SK-N-SH (cell line): ENCODE data around the gene SLC5A11. TPM values are rescaled to one million over a fixed set of nuclear protein-coding genes. Genes with fewer than 3 reads are reported as not detected.

Experiments
- CTCF ChIA-PET: fragments of 300-600, 350-600 bp; formaldehyde crosslinking; extraction: SDS; loops from one replicate; lab custom pipeline; 2021; lab: Yijun Ruan, JAX
- POLR2A ChIA-PET: fragments of 350-600 bp; sonication (Branson Sonifier 250); formaldehyde crosslinking; extraction: SDS; loops from one replicate; lab custom pipeline; 2020; ENCODE audit warnings: antibody characterized with exemption, inconsistent platforms; lab: Yijun Ruan, JAX
- DNase-seq: peaks from one replicate; pipeline ENCODE4 v3.0.0; 2012
- H2AFZ ChIP-seq: fragments of 200-600 bp; sonication (generic); 2 replicates; pipeline ENCODE4 v1.8.1; 2016; ENCODE audit warnings: antibody characterized with exemption, mild to moderate bottlenecking, low read depth
- H3F3A ChIP-seq: fragments of 200-600 bp; sonication (generic); replicated peaks from 2 replicates; pipeline ENCODE3; 2016; ENCODE audit warnings: antibody characterized with exemption, mild to moderate bottlenecking; ENCODE audit not compliant: insufficient read depth
- H3K27ac ChIP-seq, 2 experiments: fragments of 200-500 bp in 1 of 2; fragments of 200-600 bp in 1 of 2; sonication (Bioruptor generic) in 1 of 2; sonication (generic), shearing (Covaris generic) in 1 of 2; 2 replicates each; pipeline versions ENCODE4 v1.5.1 to v1.6.1; 2014 to 2016; ENCODE audit warnings: low read depth in 2 of 2, inconsistent platforms in 1 of 2, low read length in 1 of 2, mild to moderate bottlenecking in 1 of 2, mixed read lengths in 1 of 2
- H3K27me3 ChIP-seq: fragments of 200-600 bp; sonication (generic), shearing (Covaris generic); 2 replicates; pipeline ENCODE4 v1.6.1; 2016; ENCODE audit warnings: mixed run types; ENCODE audit not compliant: insufficient read depth
- H3K36me3 ChIP-seq, 2 experiments: fragments of 200-500 bp in 1 of 2; fragments of 200-600 bp in 1 of 2; sonication (Bioruptor generic) in 1 of 2; sonication (generic) in 1 of 2; replicated peaks in 1 of 2; 2 replicates each; pipeline versions ENCODE3 to v1.5.1; 2014 to 2016; ENCODE audit warnings: low read length in 1 of 2, mild to moderate bottlenecking in 1 of 2; ENCODE audit not compliant: insufficient read depth in 2 of 2, control insufficient read depth in 1 of 2
- H3K4me1 ChIP-seq, 2 experiments: fragments of 200-500 bp in 1 of 2; fragments of 200-600 bp in 1 of 2; sonication (Bioruptor generic) in 1 of 2; sonication (generic), shearing (Covaris generic) in 1 of 2; 2 replicates each; pipeline versions ENCODE4 v1.5.1 to v1.6.1; 2014 to 2016; ENCODE audit warnings: low read depth in 1 of 2, low read length in 1 of 2, mixed run types in 1 of 2; ENCODE audit not compliant: insufficient read depth in 2 of 2, control insufficient read depth in 1 of 2
- H3K4me2 ChIP-seq: fragments of 200-600 bp; sonication (generic), shearing (Covaris generic); 2 replicates; pipeline ENCODE4 v1.6.1; 2017; ENCODE audit warnings: mixed run types
- H3K4me3 ChIP-seq, 2 experiments: fragments of 200-500 bp in 1 of 2; fragments of 200-600 bp in 1 of 2; sonication (Bioruptor generic) in 1 of 2; sonication (generic), shearing (Covaris generic) in 1 of 2; 2 replicates each; pipeline versions ENCODE4 v1.5.1 to v1.8.1; 2014 to 2016; ENCODE audit warnings: low read depth in 2 of 2, inconsistent platforms in 1 of 2, low read length in 1 of 2, mild to moderate bottlenecking in 1 of 2, mixed read lengths in 1 of 2, moderate library complexity in 1 of 2
- H3K79me2 ChIP-seq: fragments of 200-600 bp; sonication (generic); 2 replicates; pipeline ENCODE4 v1.8.1; 2017; ENCODE audit warnings: mild to moderate bottlenecking; ENCODE audit not compliant: insufficient read depth
- H3K9ac ChIP-seq: fragments of 200-600 bp; sonication (generic); 2 replicates; pipeline ENCODE4 v1.6.1; 2017; ENCODE audit warnings: mixed run types
- H3K9me2 ChIP-seq: fragments of 200-600 bp; sonication (generic); 2 replicates; pipeline ENCODE4 v1.6.1; 2017; ENCODE audit warnings: mixed run types
- H3K9me3 ChIP-seq: fragments of 200-600 bp; sonication (generic); 2 replicates; pipeline ENCODE4 v1.6.1; 2017; ENCODE audit warnings: mixed run types, mild to moderate bottlenecking, moderate library complexity
- H4K20me1 ChIP-seq: fragments of 200-600 bp; sonication (generic); 2 replicates; pipeline ENCODE4 v1.6.1; 2017; ENCODE audit warnings: mild to moderate bottlenecking, mixed run types; ENCODE audit not compliant: insufficient read depth
- CHD2 ChIP-seq: fragments of 150-350 bp; IDR thresholded peaks from 2 replicates; pipeline ENCODE4 v1.6.1; 2018; ENCODE audit warnings: low read length; ENCODE audit not compliant: partially characterized antibody
- ELF1 ChIP-seq: IDR thresholded peaks from 2 replicates; pipeline ENCODE4 v1.4.0; 2012
- EP300 ChIP-seq, 2 experiments: IDR thresholded peaks; 2 replicates each; pipeline versions ENCODE4 v1.4.0 to v1.6.1; 2012; ENCODE audit warnings: borderline replicate concordance in 1 of 2, low read depth in 1 of 2, low read length in 1 of 2
- FOSL2 ChIP-seq: IDR thresholded peaks from 2 replicates; pipeline ENCODE4 v1.4.0; 2012; ENCODE audit warnings: low read depth, mild to moderate bottlenecking, moderate library complexity, borderline replicate concordance
- JUND ChIP-seq: IDR thresholded peaks from 2 replicates; pipeline ENCODE4 v1.4.0; 2012
- MAX ChIP-seq: IDR thresholded peaks from 2 replicates; pipeline ENCODE4 v1.4.0; 2012; ENCODE audit warnings: low read depth
- RAD21 ChIP-seq: IDR thresholded peaks from 2 replicates; pipeline ENCODE4 v1.6.1; 2012; ENCODE audit warnings: mild to moderate bottlenecking, low read length
- RCOR1 ChIP-seq: fragments of 150-350 bp; IDR thresholded peaks from 2 replicates; pipeline ENCODE4 v1.6.1; 2017; ENCODE audit warnings: antibody characterized with exemption, low read length
- RFX5 ChIP-seq: IDR thresholded peaks from 2 replicates; pipeline ENCODE4 v1.6.1; 2012; ENCODE audit warnings: mild to moderate bottlenecking, improper control_type of control experiment, low read length
- TEAD4 ChIP-seq: IDR thresholded peaks from 2 replicates; pipeline ENCODE4 v1.4.0; 2012; ENCODE audit warnings: mild to moderate bottlenecking, borderline replicate concordance; ENCODE audit not compliant: insufficient read depth
- WGBS: methylation state at CpG from one replicate; pipeline ENCODE4 v1.1.6; 2017; ENCODE audit warnings: low lambda C conversion rate; 5-methylcytosine and 5-hydroxymethylcytosine counted together
- polyA plus RNA-seq, 3 experiments: library from polyadenylated mRNA; depleted of rRNA; stranded (reverse); fragments of >200 nt; gene quantifications; 2 replicates each; pipeline ENCODE4 v1.2.3, GENCODE V29; 2012
- TF ChIP-seq, protein P1 (sequence below): fragments of 150-350 bp; IDR thresholded peaks from 2 replicates; pipeline ENCODE4 v1.6.1; 2016; ENCODE audit warnings: mild to moderate bottlenecking, low read depth, low read length
- TF ChIP-seq, protein P2 (sequence below): IDR thresholded peaks from 2 replicates; pipeline ENCODE4; 2012
- TF ChIP-seq, protein P3 (sequence below): IDR thresholded peaks from 2 replicates; pipeline ENCODE4 v1.6.1; 2012; ENCODE audit warnings: mild to moderate bottlenecking, low read depth, low read length, moderate library complexity

Gene SLC5A11
- polyA plus RNA-seq, 1 of the 3 experiments (the other 2 are of a cell fraction): not detected

DNA sequence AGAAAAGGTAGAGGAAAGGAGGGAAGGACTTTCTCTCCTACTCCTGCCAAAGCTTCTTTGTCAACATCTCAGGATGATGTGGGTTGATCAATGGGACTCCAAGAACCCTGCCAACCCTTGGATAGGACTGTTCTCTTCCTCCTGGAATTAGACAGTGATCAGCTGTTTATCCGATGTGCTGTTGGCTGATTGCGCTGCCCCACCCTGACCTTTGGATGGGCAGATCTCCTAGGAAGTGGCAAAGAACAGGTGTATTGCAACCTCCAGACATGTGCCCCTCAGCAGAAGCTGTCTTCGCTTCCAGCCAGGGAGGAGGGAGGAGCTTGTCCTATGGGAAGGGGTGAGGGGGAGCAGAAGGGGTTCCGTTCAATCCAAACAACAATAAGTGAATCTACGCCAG is 30.5 kb downstream of the SLC5A11 start:
- 80% methylated on average over 5 of the region's 5 CpGs for WGBS
- H3K27ac ChIP-seq: no peak overlapping the region
- TF ChIP-seq EP300 (IDR thresholded peaks at IDR 0.05; ENCODE audit: borderline replicate concordance in 1 of 2, low read depth in 1 of 2, low read length in 1 of 2): no peak
- TF ChIP-seq, protein P1, sequence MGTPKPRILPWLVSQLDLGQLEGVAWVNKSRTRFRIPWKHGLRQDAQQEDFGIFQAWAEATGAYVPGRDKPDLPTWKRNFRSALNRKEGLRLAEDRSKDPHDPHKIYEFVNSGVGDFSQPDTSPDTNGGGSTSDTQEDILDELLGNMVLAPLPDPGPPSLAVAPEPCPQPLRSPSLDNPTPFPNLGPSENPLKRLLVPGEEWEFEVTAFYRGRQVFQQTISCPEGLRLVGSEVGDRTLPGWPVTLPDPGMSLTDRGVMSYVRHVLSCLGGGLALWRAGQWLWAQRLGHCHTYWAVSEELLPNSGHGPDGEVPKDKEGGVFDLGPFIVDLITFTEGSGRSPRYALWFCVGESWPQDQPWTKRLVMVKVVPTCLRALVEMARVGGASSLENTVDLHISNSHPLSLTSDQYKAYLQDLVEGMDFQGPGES: no peak
- TF ChIP-seq RCOR1: no peak
- TF ChIP-seq RFX5: no peak
- TF ChIP-seq, protein P2, sequence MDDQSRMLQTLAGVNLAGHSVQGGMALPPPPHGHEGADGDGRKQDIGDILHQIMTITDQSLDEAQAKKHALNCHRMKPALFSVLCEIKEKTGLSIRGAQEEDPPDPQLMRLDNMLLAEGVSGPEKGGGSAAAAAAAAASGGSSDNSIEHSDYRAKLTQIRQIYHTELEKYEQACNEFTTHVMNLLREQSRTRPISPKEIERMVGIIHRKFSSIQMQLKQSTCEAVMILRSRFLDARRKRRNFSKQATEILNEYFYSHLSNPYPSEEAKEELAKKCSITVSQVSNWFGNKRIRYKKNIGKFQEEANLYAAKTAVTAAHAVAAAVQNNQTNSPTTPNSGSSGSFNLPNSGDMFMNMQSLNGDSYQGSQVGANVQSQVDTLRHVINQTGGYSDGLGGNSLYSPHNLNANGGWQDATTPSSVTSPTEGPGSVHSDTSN: no peak
- TF ChIP-seq, protein P3, sequence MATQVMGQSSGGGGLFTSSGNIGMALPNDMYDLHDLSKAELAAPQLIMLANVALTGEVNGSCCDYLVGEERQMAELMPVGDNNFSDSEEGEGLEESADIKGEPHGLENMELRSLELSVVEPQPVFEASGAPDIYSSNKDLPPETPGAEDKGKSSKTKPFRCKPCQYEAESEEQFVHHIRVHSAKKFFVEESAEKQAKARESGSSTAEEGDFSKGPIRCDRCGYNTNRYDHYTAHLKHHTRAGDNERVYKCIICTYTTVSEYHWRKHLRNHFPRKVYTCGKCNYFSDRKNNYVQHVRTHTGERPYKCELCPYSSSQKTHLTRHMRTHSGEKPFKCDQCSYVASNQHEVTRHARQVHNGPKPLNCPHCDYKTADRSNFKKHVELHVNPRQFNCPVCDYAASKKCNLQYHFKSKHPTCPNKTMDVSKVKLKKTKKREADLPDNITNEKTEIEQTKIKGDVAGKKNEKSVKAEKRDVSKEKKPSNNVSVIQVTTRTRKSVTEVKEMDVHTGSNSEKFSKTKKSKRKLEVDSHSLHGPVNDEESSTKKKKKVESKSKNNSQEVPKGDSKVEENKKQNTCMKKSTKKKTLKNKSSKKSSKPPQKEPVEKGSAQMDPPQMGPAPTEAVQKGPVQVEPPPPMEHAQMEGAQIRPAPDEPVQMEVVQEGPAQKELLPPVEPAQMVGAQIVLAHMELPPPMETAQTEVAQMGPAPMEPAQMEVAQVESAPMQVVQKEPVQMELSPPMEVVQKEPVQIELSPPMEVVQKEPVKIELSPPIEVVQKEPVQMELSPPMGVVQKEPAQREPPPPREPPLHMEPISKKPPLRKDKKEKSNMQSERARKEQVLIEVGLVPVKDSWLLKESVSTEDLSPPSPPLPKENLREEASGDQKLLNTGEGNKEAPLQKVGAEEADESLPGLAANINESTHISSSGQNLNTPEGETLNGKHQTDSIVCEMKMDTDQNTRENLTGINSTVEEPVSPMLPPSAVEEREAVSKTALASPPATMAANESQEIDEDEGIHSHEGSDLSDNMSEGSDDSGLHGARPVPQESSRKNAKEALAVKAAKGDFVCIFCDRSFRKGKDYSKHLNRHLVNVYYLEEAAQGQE: no peak
- no peak for TF ChIP-seq ELF1
- TF ChIP-seq RAD21: no peak
- TF ChIP-seq FOSL2: no peak
- TF ChIP-seq, all 33 proteins: peak for 0
- no peak for DNase-seq
- CTCF ChIA-PET: no interaction called here
- Histone ChIP-seq H3K4me1 (no peaks in the 10 kb centered on the region), H2AFZ (no peak overlapping the region), H3K36me3 (no peaks in the 10 kb centered on the region), H3K9me3 (no peaks in the 10 kb centered on the region), H3K9ac (no peak overlapping the region), H3K9me2 (no peaks in the 10 kb centered on the region), H3K27me3 (no peaks in the 10 kb centered on the region), H4K20me1 (no peaks in the 10 kb centered on the region), H3K4me2 (no peak overlapping the region), H3K4me3 (no peak overlapping the region), H3F3A (no peaks in the 10 kb centered on the region), H3K79me2 (no peaks in the 10 kb centered on the region)
- POLR2A ChIA-PET: no interaction called here

- Histone ChIP-seq H3K79me2 (no peaks in the 10 kb centered on the region), H3K9me2 (no peaks in the 10 kb centered on the region)
- TF ChIP-seq JUND (no peak), CHD2 (no peak), MAX (no peak), EP300 (IDR thresholded peaks at IDR 0.05; ENCODE audit: borderline replicate concordance in 1 of 2, low read depth in 1 of 2, low read length in 1 of 2) (no peak), TEAD4 (no peak)
- TF ChIP-seq, all 33 proteins: peak for 0
- CTCF ChIA-PET: no interaction called here
- H3K4me2 ChIP-seq: no peak overlapping the region
- no peaks in the 10 kb centered on the region for H3K27me3 ChIP-seq
- no peak overlapping the region for H3K27ac ChIP-seq
- H4K20me1 ChIP-seq: no peaks in the 10 kb centered on the region
- H2AFZ ChIP-seq: no peak overlapping the region
- no peak overlapping the region for H3K9ac ChIP-seq
- no peaks in the 10 kb centered on the region for H3K9me3 ChIP-seq
- H3K4me1 ChIP-seq: no peaks in the 10 kb centered on the region
- DNase-seq: no peak
- H3F3A ChIP-seq: no peaks in the 10 kb centered on the region
- WGBS: 60% methylated on average over 2 of the region's 2 CpGs
- H3K36me3 ChIP-seq: no peaks in the 10 kb centered on the region
- no peak overlapping the region for H3K4me3 ChIP-seq
- POLR2A ChIA-PET: no interaction called here
Observed at GRCh38 chr16:24879684-24880083, 33.9 kb downstream of the SLC5A11 start.
